Fibroblast of lung (primary cell): ENCODE data around the gene LRTM1. TPM values are rescaled to one million over a fixed set of nuclear protein-coding genes. Genes with fewer than 3 reads are reported as not detected.

Source experiments
- DNase-seq, 2 donors: peaks; one replicate each; pipeline versions ENCODE4 v3.0.0 to v3.0.0-alpha.2; 2010; ENCODE audit warnings: low read depth in 2 of 2
- H2AFZ ChIP-seq: 2 replicates; pipeline ENCODE4 v1.5.1; 2012; ENCODE audit warnings: low read length, control low read depth, inconsistent platforms
- H3K27ac ChIP-seq: 2 replicates; pipeline ENCODE4 v1.5.1; 2011; ENCODE audit warnings: low read length, control low read depth; ENCODE audit not compliant: insufficient read depth
- H3K27me3 ChIP-seq: 2 replicates; pipeline ENCODE4 v1.5.1; 2011; ENCODE audit warnings: mild to moderate bottlenecking, low read length; ENCODE audit not compliant: control insufficient read depth, insufficient read depth
- H3K36me3 ChIP-seq: 2 replicates; pipeline ENCODE4 v1.5.1; 2011; ENCODE audit warnings: low read length; ENCODE audit not compliant: control insufficient read depth, insufficient read depth
- H3K4me1 ChIP-seq: 2 replicates; pipeline ENCODE4 v1.5.1; 2011; ENCODE audit warnings: low read length; ENCODE audit not compliant: control insufficient read depth, insufficient read depth; ENCODE audit errors: extremely low read depth
- H3K4me2 ChIP-seq: 2 replicates; pipeline ENCODE4 v1.5.1; 2011; ENCODE audit warnings: low read length, control low read depth; ENCODE audit not compliant: insufficient read depth; ENCODE audit errors: extremely low read depth
- H3K4me3 ChIP-seq, 4 experiments: fragments of 200-600 bp in 1 of 4; sonication (generic) in 1 of 4; replicated peaks in 1 of 4; 2 replicates each; pipeline ENCODE4 v1.5.1; 2011 to 2016; ENCODE audit warnings: low read length in 4 of 4, low read depth in 3 of 4, mild to moderate bottlenecking in 3 of 4, control low read depth in 2 of 4, inconsistent platforms in 1 of 4, mixed read lengths in 1 of 4; ENCODE audit not compliant: insufficient read depth in 1 of 4; ENCODE audit errors: control extremely low read depth in 1 of 4
- H3K79me2 ChIP-seq: 2 replicates; pipeline ENCODE4 v1.5.1; 2012; ENCODE audit warnings: mild to moderate bottlenecking, low read length, inconsistent platforms; ENCODE audit not compliant: control insufficient read depth, insufficient read depth
- H3K9ac ChIP-seq: 2 replicates; pipeline ENCODE4 v1.5.1; 2011; ENCODE audit warnings: mild to moderate bottlenecking, low read length, control low read depth; ENCODE audit not compliant: insufficient read depth
- H3K9me3 ChIP-seq: 2 replicates; pipeline ENCODE4 v1.5.1; 2012; ENCODE audit warnings: low read depth, low read length; ENCODE audit not compliant: control insufficient read depth, insufficient read depth
- H4K20me1 ChIP-seq: 2 replicates; pipeline ENCODE4 v1.5.1; 2011; ENCODE audit warnings: low read length; ENCODE audit not compliant: control insufficient read depth, insufficient read depth; ENCODE audit errors: extremely low read depth
- CTCF ChIP-seq, 2 donors: IDR thresholded peaks in 1 of 2; conservative IDR thresholded peaks in 1 of 2; 1 replicate in 1 of 2; 2 replicates in 1 of 2; pipeline ENCODE4 v1.5.1; 2011 to 2012; ENCODE audit warnings: low read length in 2 of 2, control low read depth in 1 of 2, inconsistent platforms in 1 of 2, low read depth in 1 of 2, mild to moderate bottlenecking in 1 of 2
- EZH2 ChIP-seq: IDR thresholded peaks from 2 replicates; pipeline ENCODE4 v1.5.1; 2012; ENCODE audit warnings: low read length, control low read depth, mild to moderate bottlenecking; ENCODE audit errors: missing control alignments
- polyA plus RNA-seq, 2 donors: library from polyadenylated mRNA; depleted of rRNA in 1 of 2; stranded (reverse) in 1 of 2; unstranded in 1 of 2; fragments of >200 nt; gene quantifications; 2 replicates each; pipeline ENCODE4 v1.2.1, GENCODE V29; 2011 to 2012; ENCODE audit warnings: missing spikeins in 1 of 2
- total RNA-seq: library from RNA; depleted of rRNA; stranded (reverse); fragments of >200 nt; gene quantifications from 2 replicates; pipeline ENCODE4 v1.2.1, GENCODE V29; 2014

Gene LRTM1
- total and polyA plus RNA-seq, 2 donors (not counting 1 experiment from before 2014, with no cell fraction given) = 0.43 TPM; not detected in 1

- H3K4me1 ChIP-seq = peaks cover 3% of the 10 kb centered on the region
- H3K4me2 ChIP-seq = no peak overlapping the region
- no peak overlapping the region for H2AFZ ChIP-seq
- H3K79me2 ChIP-seq = no peaks in the 10 kb centered on the region
- H3K9me3 ChIP-seq = no peaks in the 10 kb centered on the region
- TF ChIP-seq EZH2 (no peak), CTCF (conservative IDR thresholded peaks at IDR 0.05 in 1 of 2, IDR thresholded peaks at IDR 0.05 in 1 of 2; ENCODE audit: low read depth in 1 of 2, low read length in 2 of 2) (no peak)
- no peaks in the 10 kb centered on the region for H3K27me3 ChIP-seq
- no peak overlapping the region for H3K9ac ChIP-seq
- H3K4me3 ChIP-seq = no peak overlapping the region
- no peaks in the 10 kb centered on the region for H3K36me3 ChIP-seq
- H3K27ac ChIP-seq = no peak overlapping the region
- no peaks in the 10 kb centered on the region for H4K20me1 ChIP-seq
- DNase-seq = peak in 1 of 2 donors; percentile 72
Measured at GRCh38 chr3:54917174-54917573, 10.7 kb downstream of the LRTM1 start.

- H3K9me3 ChIP-seq = no peaks in the 10 kb centered on the region
- H3K27ac ChIP-seq = no peak overlapping the region
- no peak overlapping the region for H3K4me2 ChIP-seq
- no peaks in the 10 kb centered on the region for H3K27me3 ChIP-seq
- peaks cover 3% of the 10 kb centered on the region for H3K4me1 ChIP-seq
- H4K20me1 ChIP-seq = no peaks in the 10 kb centered on the region
- peak in 1 of 2 donors; percentile 13 for DNase-seq
- no peaks in the 10 kb centered on the region for H3K36me3 ChIP-seq
- no peak overlapping the region for H3K9ac ChIP-seq
- H2AFZ ChIP-seq = no peak overlapping the region
- no peak overlapping the region for H3K4me3 ChIP-seq
- TF ChIP-seq CTCF (conservative IDR thresholded peaks at IDR 0.05 in 1 of 2, IDR thresholded peaks at IDR 0.05 in 1 of 2; ENCODE audit: low read depth in 1 of 2, low read length in 2 of 2) (no peak), EZH2 (no peak)
- H3K79me2 ChIP-seq = no peaks in the 10 kb centered on the region
Measured at GRCh38 chr3:54916732-54917131, 11.1 kb downstream of the LRTM1 start.

GRCh38 chr3:54915976-54916375 is 11.9 kb downstream of the LRTM1 start:
- Histone ChIP-seq H3K4me1 (peaks cover 3% of the 10 kb centered on the region), H3K9ac (no peak overlapping the region), H3K36me3 (no peaks in the 10 kb centered on the region), H3K79me2 (no peaks in the 10 kb centered on the region), H3K9me3 (no peaks in the 10 kb centered on the region), H3K4me3 (no peak overlapping the region), H4K20me1 (no peaks in the 10 kb centered on the region), H3K27ac (no peak overlapping the region), H3K4me2 (no peak overlapping the region), H2AFZ (no peak overlapping the region), H3K27me3 (no peaks in the 10 kb centered on the region)
- DNase-seq = no peak
- TF ChIP-seq EZH2 (no peak), CTCF (conservative IDR thresholded peaks at IDR 0.05 in 1 of 2, IDR thresholded peaks at IDR 0.05 in 1 of 2; ENCODE audit: low read depth in 1 of 2, low read length in 2 of 2) (no peak)
